Keratinocyte (primary cell): Measurements from ENCODE around the gene RAD51. TPM values are rescaled to one million over a fixed set of nuclear protein-coding genes. Genes with fewer than 3 reads are reported as not detected.

Source experiments
- DNase-seq: peaks from one replicate; pipeline ENCODE4 v3.0.0-alpha.2; 2011; ENCODE audit warnings: low read depth, missing footprints, low spot score
- FAIRE-seq: peaks from 2 replicates; lab custom pipeline; 2011; peaks lifted over from hg19 to GRCh38; lab: Jason Lieb, UNC
- H2AFZ ChIP-seq: 2 replicates; pipeline ENCODE4 v1.6.0; 2012; ENCODE audit warnings: low read length, control low read depth, inconsistent platforms; ENCODE audit not compliant: control insufficient read depth
- H3K27ac ChIP-seq: 2 replicates; pipeline ENCODE4 v1.5.1; 2011; ENCODE audit warnings: low read length; ENCODE audit not compliant: control insufficient read depth, insufficient read depth
- H3K27me3 ChIP-seq: 3 replicates; pipeline ENCODE4 v1.6.0; 2011; ENCODE audit warnings: low read length; ENCODE audit not compliant: control insufficient read depth, insufficient read depth; ENCODE audit errors: extremely low read depth
- H3K36me3 ChIP-seq, 2 experiments: 2 replicates in 1 of 2; 3 replicates in 1 of 2; pipeline ENCODE4 v1.5.1; 2011; ENCODE audit warnings: low read length in 2 of 2, mild to moderate bottlenecking in 1 of 2; ENCODE audit not compliant: control insufficient read depth in 2 of 2, insufficient read depth in 2 of 2; ENCODE audit errors: extremely low read depth in 1 of 2
- H3K4me1 ChIP-seq: 3 replicates; pipeline ENCODE4 v1.5.1; 2011; ENCODE audit warnings: low read length; ENCODE audit not compliant: control insufficient read depth, insufficient read depth; ENCODE audit errors: extremely low read depth
- H3K4me2 ChIP-seq: 3 replicates; pipeline ENCODE4 v1.6.0; 2011; ENCODE audit warnings: low read depth, low read length; ENCODE audit not compliant: control insufficient read depth, insufficient read depth; ENCODE audit errors: extremely low read depth
- H3K4me3 ChIP-seq, 3 experiments: fragments of 200-600 bp in 1 of 3; sonication (generic) in 1 of 3; 2 replicates in 2 of 3; 3 replicates in 1 of 3; pipeline ENCODE4 v1.5.1; 2011 to 2016; ENCODE audit warnings: low read length in 3 of 3, mild to moderate bottlenecking in 3 of 3, control low read depth in 2 of 3, inconsistent platforms in 1 of 3, low read depth in 1 of 3, mixed read lengths in 1 of 3, mixed run types in 1 of 3, moderate library complexity in 1 of 3; ENCODE audit not compliant: control insufficient read depth in 2 of 3, insufficient read depth in 2 of 3; ENCODE audit errors: extremely low read depth in 1 of 3
- H3K79me2 ChIP-seq: 2 replicates; pipeline ENCODE4 v1.6.0; 2012; ENCODE audit warnings: low read length; ENCODE audit not compliant: control insufficient read depth, insufficient read depth
- H3K9ac ChIP-seq: 3 replicates; pipeline ENCODE4 v1.6.0; 2011; ENCODE audit warnings: low read length; ENCODE audit not compliant: control insufficient read depth, insufficient read depth; ENCODE audit errors: extremely low read depth
- H3K9me1 ChIP-seq: 3 replicates; pipeline ENCODE4 v1.6.0; 2011; ENCODE audit warnings: low read length; ENCODE audit not compliant: control insufficient read depth, insufficient read depth; ENCODE audit errors: extremely low read depth
- H3K9me3 ChIP-seq: 2 replicates; pipeline ENCODE4 v1.5.1; 2012; ENCODE audit warnings: low read depth, low read length; ENCODE audit not compliant: control insufficient read depth
- H4K20me1 ChIP-seq: 3 replicates; pipeline ENCODE4 v1.6.0; 2011; ENCODE audit warnings: low read length; ENCODE audit not compliant: control insufficient read depth, insufficient read depth; ENCODE audit errors: extremely low read depth
- EZH2 ChIP-seq: IDR thresholded peaks from one replicate; pipeline ENCODE4 v1.6.1; 2012; ENCODE audit warnings: inconsistent platforms, mild to moderate bottlenecking, low read length, moderate library complexity
- dilution Hi-C: fragments of 300-500 bp; cut with MboI; formaldehyde crosslinking; loops from one replicate; pipeline ENCODE4 v1.7.0; 2020; ENCODE audit warnings: low sequenced_read_pairs; ENCODE audit not compliant: extremely low pct_ligation_motif_present
- polyA plus RNA-seq, 5 experiments: library from polyadenylated mRNA; depleted of rRNA in 3 of 5; stranded (reverse) in 3 of 5; stranded (forward) in 1 of 5; unstranded in 1 of 5; fragments of >200 nt; gene quantifications; 1 replicate in 1 of 5; 2 replicates in 3 of 5; 3 replicates in 1 of 5; pipeline versions ENCODE4 v1.2.1 to v1.2.3, GENCODE V29; 2011 to 2012; ENCODE audit warnings: missing spikeins in 2 of 5, low read depth in 1 of 5, low replicate concordance in 1 of 5
- TF ChIP-seq, protein P1 (sequence below), 3 experiments: IDR thresholded peaks in 1 of 3; conservative IDR thresholded peaks in 1 of 3; optimal IDR thresholded peaks in 1 of 3; 2 replicates in 2 of 3; 3 replicates in 1 of 3; pipeline versions ENCODE3 to v1.5.1; 2011; ENCODE audit warnings: low read length in 3 of 3, mild to moderate bottlenecking in 3 of 3, moderate library complexity in 2 of 3, control low read depth in 1 of 3, inconsistent platforms in 1 of 3; ENCODE audit not compliant: insufficient read depth in 2 of 3; ENCODE audit errors: extremely low read depth in 1 of 3

RAD51 gene
- polyA plus RNA-seq, 1 donor (not counting 4 experiments of a cell fraction or from before 2014, with no cell fraction given) = 6.9 TPM

DNA sequence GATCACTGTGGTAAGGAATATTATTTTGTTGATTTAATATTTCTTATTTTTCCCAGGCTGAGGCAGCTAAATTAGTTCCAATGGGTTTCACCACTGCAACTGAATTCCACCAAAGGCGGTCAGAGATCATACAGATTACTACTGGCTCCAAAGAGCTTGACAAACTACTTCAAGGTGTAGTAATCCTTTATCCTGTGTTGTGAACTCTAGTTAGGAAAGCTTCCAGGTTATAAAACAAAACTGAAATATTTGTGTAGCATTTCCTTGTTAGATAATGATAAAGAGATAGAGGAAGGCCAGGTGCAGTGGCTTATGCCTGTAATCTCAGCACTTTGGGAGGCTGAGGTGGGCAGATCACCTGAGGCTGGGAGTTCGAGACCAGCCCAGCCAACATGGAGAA lies 11.1 kb downstream of the RAD51 start:
- FAIRE-seq = no peak
- no peak overlapping the region for H3K27ac ChIP-seq

DNA sequence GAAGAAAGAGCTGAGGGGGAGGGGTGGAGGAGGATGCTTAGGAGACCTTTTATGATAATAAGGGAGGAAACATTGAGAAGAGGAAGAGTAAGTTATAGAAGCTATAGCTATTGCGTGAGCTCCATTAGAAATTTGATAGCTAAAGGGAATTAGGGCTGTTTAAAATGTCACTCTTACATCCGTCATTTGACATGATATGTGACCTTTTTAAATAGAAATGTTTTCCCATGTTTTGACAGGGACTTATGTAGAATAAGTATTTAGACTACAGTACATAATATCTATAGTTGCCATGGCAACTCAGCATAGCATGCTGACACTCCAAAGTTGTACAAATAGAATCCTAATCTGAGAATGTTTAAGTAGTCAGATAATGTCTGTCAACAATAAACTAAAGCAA lies 19.2 kb downstream of the RAD51 start:
- H2AFZ ChIP-seq = no peak overlapping the region
- H3K9me1 ChIP-seq = no peaks in the 10 kb centered on the region
- no peak overlapping the region for H3K4me3 ChIP-seq
- no peak overlapping the region for H3K27ac ChIP-seq
- no peak for TF ChIP-seq EZH2
- TF ChIP-seq, protein P1, sequence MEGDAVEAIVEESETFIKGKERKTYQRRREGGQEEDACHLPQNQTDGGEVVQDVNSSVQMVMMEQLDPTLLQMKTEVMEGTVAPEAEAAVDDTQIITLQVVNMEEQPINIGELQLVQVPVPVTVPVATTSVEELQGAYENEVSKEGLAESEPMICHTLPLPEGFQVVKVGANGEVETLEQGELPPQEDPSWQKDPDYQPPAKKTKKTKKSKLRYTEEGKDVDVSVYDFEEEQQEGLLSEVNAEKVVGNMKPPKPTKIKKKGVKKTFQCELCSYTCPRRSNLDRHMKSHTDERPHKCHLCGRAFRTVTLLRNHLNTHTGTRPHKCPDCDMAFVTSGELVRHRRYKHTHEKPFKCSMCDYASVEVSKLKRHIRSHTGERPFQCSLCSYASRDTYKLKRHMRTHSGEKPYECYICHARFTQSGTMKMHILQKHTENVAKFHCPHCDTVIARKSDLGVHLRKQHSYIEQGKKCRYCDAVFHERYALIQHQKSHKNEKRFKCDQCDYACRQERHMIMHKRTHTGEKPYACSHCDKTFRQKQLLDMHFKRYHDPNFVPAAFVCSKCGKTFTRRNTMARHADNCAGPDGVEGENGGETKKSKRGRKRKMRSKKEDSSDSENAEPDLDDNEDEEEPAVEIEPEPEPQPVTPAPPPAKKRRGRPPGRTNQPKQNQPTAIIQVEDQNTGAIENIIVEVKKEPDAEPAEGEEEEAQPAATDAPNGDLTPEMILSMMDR (optimal IDR thresholded peaks at IDR 0.05 in 1 of 3, IDR thresholded peaks at IDR 0.05 in 1 of 3, conservative IDR thresholded peaks at IDR 0.05 in 1 of 3; ENCODE audit: extremely low read depth in 1 of 3, insufficient read depth in 2 of 3, low read length in 3 of 3) = no peak
- FAIRE-seq = no peak
- DNase-seq = no peak
- H3K4me2 ChIP-seq = no peak overlapping the region
- no peaks in the 10 kb centered on the region for H3K4me1 ChIP-seq
- dilution Hi-C loops = no loop called here
- peaks cover 2 to 10% of the 10 kb centered on the region in 2 experiments for H3K36me3 ChIP-seq
- H4K20me1 ChIP-seq = no peaks in the 10 kb centered on the region
- no peak overlapping the region for H3K9ac ChIP-seq
- no peaks in the 10 kb centered on the region for H3K79me2 ChIP-seq
- H3K27me3 ChIP-seq = no peaks in the 10 kb centered on the region
- no peaks in the 10 kb centered on the region for H3K9me3 ChIP-seq

More for the DNA sequence above, 11.1 kb downstream of the RAD51 start:
- H4K20me1 ChIP-seq = no peaks in the 10 kb centered on the region
- dilution Hi-C loops = no loop called here
- H3K36me3 ChIP-seq = peaks cover 2 to 18% of the 10 kb centered on the region in 2 experiments
- H3K4me1 ChIP-seq = no peaks in the 10 kb centered on the region
- no peak overlapping the region for H2AFZ ChIP-seq
- DNase-seq = no peak
- TF ChIP-seq, protein P1 (optimal IDR thresholded peaks at IDR 0.05 in 1 of 3, IDR thresholded peaks at IDR 0.05 in 1 of 3, conservative IDR thresholded peaks at IDR 0.05 in 1 of 3; ENCODE audit: extremely low read depth in 1 of 3, insufficient read depth in 2 of 3, low read length in 3 of 3) = no peak
- no peak for TF ChIP-seq EZH2
- H3K9ac ChIP-seq = no peak overlapping the region
- H3K4me2 ChIP-seq = no peak overlapping the region
- no peak overlapping the region for H3K4me3 ChIP-seq
- H3K79me2 ChIP-seq = no peaks in the 10 kb centered on the region
- H3K27me3 ChIP-seq = no peaks in the 10 kb centered on the region
- H3K9me3 ChIP-seq = no peaks in the 10 kb centered on the region
- H3K9me1 ChIP-seq = no peaks in the 10 kb centered on the region
